Measurements from ENCODE around the gene BMPR1B. TPM values are rescaled to one million over a fixed set of nuclear protein-coding genes. Genes with fewer than 3 reads are reported as not detected.

Gene BMPR1B
- total RNA-seq, 3 donors from 2014 or later, result 0.36 to 3.3 (median 0.81) TPM

DNA sequence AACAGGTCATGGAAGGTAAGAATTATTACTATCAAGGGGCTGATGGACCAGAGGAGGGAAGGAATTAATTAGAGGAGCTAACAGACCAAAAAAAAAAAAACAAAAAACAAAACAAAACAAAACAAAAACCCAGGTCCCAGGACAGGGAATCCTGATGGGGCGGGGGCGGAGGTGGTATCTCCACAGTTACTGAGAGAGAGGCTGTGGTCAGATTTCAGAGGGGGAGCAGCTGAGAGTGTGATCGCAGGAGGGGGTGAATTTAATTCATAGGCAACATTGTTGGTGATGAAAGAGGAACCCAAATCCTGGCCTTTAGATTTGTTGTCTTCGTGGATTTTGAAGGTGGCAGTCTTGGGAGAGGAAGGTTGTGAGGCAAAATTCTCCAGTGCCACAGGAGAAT lies 401.6 kb downstream of the BMPR1B start:
- no peaks in the 10 kb centered on the region for H3K9me3 ChIP-seq
- no peak for ATAC-seq
- DNase-seq, result no peak
- no peak for TF ChIP-seq CTCF (IDR thresholded peaks at IDR 0.05)
- no peaks in the 10 kb centered on the region for H3K4me1 ChIP-seq (ENCODE audit: low read depth)
- no peak overlapping the region for H3K4me3 ChIP-seq
- intact Hi-C loops (cut with DNase I, micrococcal nuclease), result no loop called here
- H3K36me3 ChIP-seq (ENCODE audit: low read depth), result no peaks in the 10 kb centered on the region

GRCh38 chr4:95161781-95162469 lies 404.2 kb downstream of the BMPR1B start:
- H3K4me1 ChIP-seq (ENCODE audit: low read depth), result no peaks in the 10 kb centered on the region
- DNase-seq, result no peak
- intact Hi-C loops (cut with DNase I, micrococcal nuclease), result no loop called here
- ATAC-seq, result no peak
- H3K4me3 ChIP-seq, result no peak overlapping the region
- TF ChIP-seq CTCF (IDR thresholded peaks at IDR 0.05), result no peak
- H3K9me3 ChIP-seq, result no peaks in the 10 kb centered on the region
- H3K36me3 ChIP-seq (ENCODE audit: low read depth), result no peaks in the 10 kb centered on the region

DNA sequence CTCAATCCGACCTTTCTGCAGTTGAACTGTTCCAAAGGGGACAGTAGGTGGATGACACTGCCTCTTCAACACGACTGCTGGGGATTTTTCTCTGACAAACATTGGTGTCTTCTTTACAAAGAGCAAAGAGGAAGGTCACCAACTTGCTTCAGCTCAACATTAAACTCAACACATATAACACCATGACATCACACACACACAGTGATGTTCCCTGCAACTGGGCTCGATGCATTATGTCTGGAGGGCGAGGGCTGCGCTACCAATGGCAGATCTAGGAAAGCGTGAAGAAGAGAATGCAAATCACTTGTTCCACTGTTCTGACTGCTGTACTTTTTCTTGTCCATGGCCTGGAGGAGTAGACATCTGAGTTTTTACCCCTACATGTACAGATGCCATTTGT lies 405.1 kb downstream of the BMPR1B start:
- Histone ChIP-seq H3K9me3 (no peaks in the 10 kb centered on the region), H3K4me1 (ENCODE audit: low read depth) (no peaks in the 10 kb centered on the region), H3K4me3 (no peak overlapping the region), H3K36me3 (ENCODE audit: low read depth) (no peaks in the 10 kb centered on the region)
- intact Hi-C loops (cut with DNase I, micrococcal nuclease), result no loop called here
- TF ChIP-seq CTCF (IDR thresholded peaks at IDR 0.05), result no peak
- DNase-seq (no peak), ATAC-seq (no peak)

DNA sequence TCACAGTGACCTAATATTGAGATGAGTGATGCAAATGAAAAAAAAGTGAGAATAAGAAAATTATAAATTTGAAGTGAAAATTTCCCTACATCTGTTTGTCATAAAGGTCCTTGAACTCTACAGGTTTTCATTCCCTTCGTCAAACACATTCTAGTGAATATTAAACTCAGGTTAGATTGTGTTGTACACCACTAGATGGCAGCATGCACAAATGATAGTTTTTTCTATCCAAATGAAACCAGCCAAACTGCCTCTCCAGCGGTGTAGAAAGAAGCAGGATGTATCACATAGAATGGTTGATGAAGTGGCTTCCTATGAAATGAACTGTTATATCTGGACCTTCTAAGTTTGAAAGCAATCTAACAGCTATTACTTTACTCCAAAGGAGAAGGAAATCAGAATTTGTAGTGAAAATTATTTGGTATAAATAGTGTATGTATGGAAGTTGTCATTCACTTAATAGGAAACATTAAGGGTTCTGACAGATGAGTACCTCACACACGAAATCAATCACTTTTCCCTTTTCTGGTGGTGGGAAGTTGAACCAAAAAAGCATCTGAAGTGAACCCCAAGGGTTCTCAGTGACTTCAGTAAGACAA lies 408.3 kb downstream of the BMPR1B start:
- TF ChIP-seq CTCF (IDR thresholded peaks at IDR 0.05), result peak; percentile 27
- H3K9me3 ChIP-seq, result no peaks in the 10 kb centered on the region
- no peaks in the 10 kb centered on the region for H3K36me3 ChIP-seq (ENCODE audit: low read depth)
- DNase-seq, result peak in 1 of 3 donors; percentile 53
- H3K4me3 ChIP-seq, result no peak overlapping the region
- ATAC-seq, result peak; percentile 77
- no peaks in the 10 kb centered on the region for H3K4me1 ChIP-seq (ENCODE audit: low read depth)
- intact Hi-C loops (cut with DNase I, micrococcal nuclease), result no loop called here

DNA sequence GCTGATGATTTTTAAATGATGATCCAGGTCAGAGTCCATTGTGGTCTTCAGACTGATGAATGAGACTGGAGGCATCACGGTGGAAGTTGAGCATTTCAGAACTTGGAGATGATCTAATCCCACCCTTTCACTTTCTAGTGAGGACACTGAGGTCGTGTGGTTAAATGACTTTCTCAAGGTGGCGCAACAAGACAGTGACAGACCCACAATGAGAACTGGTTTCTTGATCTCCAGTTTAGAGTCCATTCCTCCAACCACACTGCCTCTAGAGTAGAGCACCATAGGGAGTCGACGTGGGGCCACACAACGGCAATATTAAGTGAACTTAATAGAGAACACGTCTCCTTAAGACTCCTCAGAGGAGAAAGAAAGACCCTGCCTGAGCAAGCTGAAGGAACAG lies 410.1 kb downstream of the BMPR1B start:
- Histone ChIP-seq H3K9me3 (no peaks in the 10 kb centered on the region), H3K36me3 (ENCODE audit: low read depth) (no peaks in the 10 kb centered on the region), H3K4me1 (ENCODE audit: low read depth) (no peaks in the 10 kb centered on the region), H3K4me3 (no peak overlapping the region)
- intact Hi-C loops (cut with DNase I, micrococcal nuclease), result no loop called here
- no peak for TF ChIP-seq CTCF (IDR thresholded peaks at IDR 0.05)
- ATAC-seq, result no peak
- no peak for DNase-seq
